A549 treated with DMSO at 1 μM for 4 hours (cell line): Measurements from ENCODE around the gene CDH12. TPM values are rescaled to one million over a fixed set of nuclear protein-coding genes. Genes with fewer than 3 reads are reported as not detected.

Source experiments
- total RNA-seq: library from RNA; stranded (reverse); fragments of 200-300 nt; extraction: Qiagen RNA extraction; gene quantifications from 5 replicates; pipeline ENCODE4 v1.2.3, GENCODE V29; 2022; ENCODE audit warnings: low read depth

The CDH12 gene
- 0.08 TPM in 1 of 5 replicates, not detected in the others for total RNA-seq

DNA sequence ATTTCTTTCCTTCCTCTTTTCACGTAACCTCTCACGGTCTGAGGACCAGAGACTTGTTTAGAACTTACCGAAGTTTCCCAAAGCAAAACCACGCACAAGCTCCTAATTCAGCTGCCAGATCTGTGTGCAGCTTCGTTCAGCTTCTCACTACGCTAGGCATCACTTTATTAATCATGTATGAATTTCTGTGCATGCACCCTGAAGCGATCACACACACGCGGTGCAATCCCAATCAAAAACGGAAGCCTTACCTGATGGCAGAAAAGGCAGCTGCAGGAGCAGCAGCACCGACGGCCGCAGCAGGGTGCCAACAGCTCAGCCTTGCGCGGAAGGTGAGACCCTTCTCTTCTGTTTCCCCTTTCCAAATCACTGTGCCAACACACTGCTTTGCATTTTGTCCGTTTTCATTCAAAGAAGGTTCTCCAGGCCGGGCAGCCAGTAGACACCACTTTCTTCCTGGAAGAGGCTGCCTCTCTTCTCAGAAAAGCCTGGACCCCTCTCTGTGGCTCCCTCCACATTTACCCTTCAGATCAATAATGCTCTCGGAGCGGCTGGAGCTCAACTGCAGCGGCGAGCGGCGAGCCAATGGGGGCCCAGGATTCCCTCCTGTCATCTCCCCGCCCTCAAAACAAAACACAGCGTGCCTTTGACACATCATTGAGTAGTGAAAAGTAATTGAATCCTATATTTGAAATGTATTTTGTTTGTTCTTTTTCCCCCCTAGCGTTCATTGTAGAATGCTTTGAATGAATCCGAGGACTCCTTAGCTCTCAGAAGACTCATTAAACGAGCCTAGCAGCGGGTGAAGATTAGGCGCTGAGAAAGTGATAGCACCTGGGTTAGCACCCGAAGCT lies at the start of gene CDH12:
TSS of gene CDH12 (minus strand) at position 538 of the 854 bp plus-strand sequence.

